Colon (tissue), 2 donors: ENCODE measurements around the gene TUBA3E.
"Not testable (repeated sequence)": the region's sequence is repeated elsewhere in the genome, so short reads cannot be mapped to it uniquely, and the experiment has no call there.

Source experiments
- FAIRE-seq: peaks from 2 replicates; lab custom pipeline; 2012; peaks lifted over from hg19 to GRCh38; lab: Jason Lieb, UNC
- donor health status: control.
- donor health status: control.

Gene TUBA3E

DNA sequence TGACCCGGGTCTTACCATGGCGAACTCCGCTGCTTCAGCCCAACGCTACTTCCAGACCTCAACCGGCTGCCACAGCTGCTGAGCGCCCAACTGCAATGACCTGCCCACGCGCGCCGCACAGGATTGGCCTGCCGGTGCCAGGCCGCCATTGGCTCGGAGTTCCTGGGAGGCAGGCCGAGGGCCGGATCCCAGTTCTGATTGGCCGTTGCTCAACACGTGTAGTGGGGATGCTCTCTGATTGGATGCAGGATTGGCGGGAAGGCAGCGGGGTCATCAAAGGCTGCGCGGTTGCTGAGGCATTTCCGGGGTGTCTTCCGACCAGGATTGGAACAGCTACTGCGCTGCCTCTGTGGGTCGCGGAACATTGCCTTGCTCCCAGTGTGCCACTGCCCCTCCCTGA lies at the start of gene TUBA3E:
Gene TUBA3E, minus strand, starts transcription at position 97 of the 400 bp plus-strand sequence. Its CDS starts 79 bp downstream, at position 18.
- no peak for FAIRE-seq

- FAIRE-seq = no peak
These were observed 48.2 kb upstream of the TUBA3E start for GRCh38 chr2:130246430-130246829.

DNA sequence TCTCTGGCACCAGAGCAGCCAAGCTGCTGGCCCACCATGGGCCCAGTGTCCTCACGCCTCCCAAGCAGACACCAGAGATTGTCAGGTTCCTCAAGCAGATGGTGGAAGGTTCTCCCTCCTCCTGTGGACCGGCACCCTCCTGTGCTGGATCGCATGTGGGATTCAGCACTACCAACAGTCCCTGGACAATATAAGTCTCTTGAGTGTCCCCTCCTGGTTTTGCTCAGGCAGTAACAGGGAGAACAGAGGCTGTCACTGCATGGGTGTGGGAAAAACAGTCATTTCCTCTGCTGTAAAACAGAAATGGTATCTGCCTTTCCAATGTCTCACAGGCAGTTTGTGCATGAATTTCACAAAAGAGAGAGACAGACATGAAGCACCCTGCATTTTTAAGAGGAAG lies 47.7 kb upstream of the TUBA3E start:
- FAIRE-seq = no peak

GRCh38 chr2:130243359-130243758 lies 45.1 kb upstream of the TUBA3E start:
- no peak for FAIRE-seq

GRCh38 chr2:130241041-130241707 lies 42.9 kb upstream of the TUBA3E start:
- no peak for FAIRE-seq

DNA sequence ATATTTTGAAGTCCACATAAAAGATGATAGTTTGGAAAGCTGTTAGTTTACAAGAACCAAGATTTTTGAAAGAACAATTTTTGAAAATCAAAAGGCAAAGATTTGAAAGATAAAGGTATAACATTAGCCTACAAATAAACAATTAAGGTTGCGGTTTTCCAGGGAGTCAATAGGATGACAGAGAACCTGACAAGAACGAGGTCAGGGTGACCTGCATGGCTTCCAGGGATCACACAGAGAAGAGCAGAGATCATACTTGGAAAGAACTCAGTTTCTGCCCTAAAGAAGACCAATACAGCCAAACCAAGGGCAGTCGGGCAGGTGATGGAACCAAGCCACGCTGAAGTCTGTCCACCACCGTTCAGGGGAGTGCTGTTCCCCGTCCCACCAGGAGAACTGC lies 41.3 kb upstream of the TUBA3E start:
- FAIRE-seq = not testable (repeated sequence)

DNA sequence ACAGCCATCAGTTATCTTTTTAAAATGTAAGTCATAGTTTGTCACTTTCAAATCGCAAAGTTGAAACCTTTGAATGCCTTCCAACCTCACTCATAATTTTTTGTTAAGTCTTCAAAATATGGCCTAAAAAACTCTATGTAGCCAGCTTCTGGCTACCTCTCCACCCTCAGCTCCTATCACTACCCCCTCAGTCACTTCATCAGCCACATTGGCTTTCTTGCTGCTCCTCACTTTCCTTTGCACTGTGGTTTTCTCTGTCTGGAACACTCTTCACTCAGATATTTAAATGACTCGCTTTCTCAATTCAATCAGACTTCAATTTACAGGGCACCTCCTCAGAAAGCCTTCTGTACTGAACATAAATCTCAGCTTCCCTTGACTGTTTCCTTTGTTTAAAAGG lies 34.8 kb upstream of the TUBA3E start:
- FAIRE-seq = not testable (repeated sequence)

GRCh38 chr2:130231656-130232055 lies 33.4 kb upstream of the TUBA3E start:
- FAIRE-seq = no peak

GRCh38 chr2:130230907-130231306 lies 32.7 kb upstream of the TUBA3E start:
- FAIRE-seq = not testable (repeated sequence)

DNA sequence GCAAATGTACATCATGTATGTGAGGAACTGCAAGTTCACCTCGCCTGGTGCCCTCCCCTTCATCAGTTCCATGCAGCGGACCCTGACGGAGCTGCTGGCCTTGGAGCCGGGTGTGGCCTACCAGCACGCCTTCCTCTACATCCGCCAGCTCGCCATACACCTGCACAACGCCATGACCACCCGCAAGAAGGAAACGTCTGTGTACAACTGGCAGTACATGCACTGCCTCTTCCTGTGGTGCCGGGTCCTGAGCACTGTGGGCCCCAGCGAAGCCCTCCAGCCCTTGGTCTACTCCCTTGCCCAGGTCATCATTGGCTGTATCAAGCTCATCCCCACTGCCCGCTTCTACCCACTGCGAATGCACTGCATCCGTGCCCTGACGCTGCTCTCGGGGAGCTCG lies 32.1 kb upstream of the TUBA3E start:
- FAIRE-seq = not testable (repeated sequence)

DNA sequence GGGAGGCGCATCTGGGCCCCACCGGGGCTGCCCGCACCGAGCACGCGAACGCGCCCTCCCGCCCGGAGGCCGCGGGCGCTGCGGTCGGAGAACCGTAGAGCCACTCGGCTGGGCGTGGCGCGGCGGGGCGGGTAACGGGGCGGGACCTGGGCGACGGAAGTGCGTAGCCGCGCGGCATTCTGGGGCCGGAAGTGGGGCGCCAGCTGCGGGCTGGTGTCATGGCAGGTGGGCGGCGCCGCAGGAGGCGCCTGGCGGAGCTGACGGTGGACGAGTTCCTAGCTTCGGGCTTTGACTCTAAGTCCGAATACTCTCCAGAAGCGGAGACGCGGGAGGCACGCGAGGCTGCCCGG lies 30.9 kb upstream of the TUBA3E start:
- FAIRE-seq = not testable (repeated sequence)

DNA sequence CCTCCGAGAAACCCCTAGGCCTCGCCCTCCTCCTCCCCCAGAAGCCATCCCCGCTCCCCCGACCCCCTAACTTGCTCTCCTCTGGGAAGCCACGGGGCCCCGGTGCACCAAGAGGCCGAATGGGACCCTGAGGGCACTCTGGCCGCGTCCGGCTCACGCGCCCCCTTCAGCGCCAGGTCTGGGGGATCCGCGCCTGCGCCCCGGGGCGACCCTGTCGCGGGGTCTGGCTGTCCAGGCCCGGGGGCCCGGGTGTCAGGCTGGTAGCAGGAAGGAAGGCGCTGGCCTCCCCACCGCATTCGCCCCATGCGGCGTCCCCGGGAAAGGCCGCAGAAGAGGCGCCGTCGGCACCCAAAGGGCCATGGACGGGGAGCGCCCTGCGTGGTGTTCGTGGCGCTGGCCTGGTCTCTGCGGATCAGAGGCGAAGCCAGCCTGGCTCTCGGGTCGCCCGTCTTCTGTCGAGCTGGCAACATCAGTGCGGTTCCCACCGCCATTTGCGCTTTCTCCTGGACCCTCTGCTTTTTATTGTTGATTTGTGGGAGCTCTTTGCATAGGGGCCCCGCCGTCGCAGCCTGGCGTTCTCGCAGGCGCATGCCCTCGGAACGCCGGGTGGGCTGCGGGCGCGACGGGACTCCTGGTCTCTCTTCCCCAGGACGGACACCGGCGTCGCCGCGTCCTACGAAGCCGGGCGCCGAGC lies 30.4 kb upstream of the TUBA3E start:
- not testable (repeated sequence) for FAIRE-seq

GRCh38 chr2:130228005-130228404 lies 29.8 kb upstream of the TUBA3E start:
- FAIRE-seq = not testable (repeated sequence)

DNA sequence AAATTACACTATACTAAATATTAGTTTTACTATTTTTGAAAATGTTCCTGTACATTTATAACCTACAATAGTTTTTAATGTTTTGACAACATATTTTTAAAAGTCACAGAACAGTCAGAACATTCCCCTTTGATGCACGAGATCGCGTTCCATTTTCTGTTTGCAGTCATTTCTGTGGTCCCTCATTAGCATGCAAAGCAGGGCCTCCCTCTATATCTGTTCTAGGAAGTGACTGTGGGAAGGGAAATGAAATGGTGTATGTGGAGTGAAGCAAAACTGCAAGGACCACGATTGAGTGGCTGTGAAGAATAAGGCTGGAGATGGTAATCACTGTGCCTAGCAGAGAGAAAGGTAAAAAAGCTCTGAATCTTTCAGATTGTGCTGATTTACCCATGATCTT lies 24.3 kb upstream of the TUBA3E start:
- not testable (repeated sequence) for FAIRE-seq

- FAIRE-seq = not testable (repeated sequence)
These were observed 22.3 kb upstream of the TUBA3E start for GRCh38 chr2:130220505-130220904.

GRCh38 chr2:130219147-130219546 lies 20.9 kb upstream of the TUBA3E start:
- FAIRE-seq = not testable (repeated sequence)

- not testable (repeated sequence) for FAIRE-seq
These were observed 8.8 kb upstream of the TUBA3E start for GRCh38 chr2:130207051-130207450.

DNA sequence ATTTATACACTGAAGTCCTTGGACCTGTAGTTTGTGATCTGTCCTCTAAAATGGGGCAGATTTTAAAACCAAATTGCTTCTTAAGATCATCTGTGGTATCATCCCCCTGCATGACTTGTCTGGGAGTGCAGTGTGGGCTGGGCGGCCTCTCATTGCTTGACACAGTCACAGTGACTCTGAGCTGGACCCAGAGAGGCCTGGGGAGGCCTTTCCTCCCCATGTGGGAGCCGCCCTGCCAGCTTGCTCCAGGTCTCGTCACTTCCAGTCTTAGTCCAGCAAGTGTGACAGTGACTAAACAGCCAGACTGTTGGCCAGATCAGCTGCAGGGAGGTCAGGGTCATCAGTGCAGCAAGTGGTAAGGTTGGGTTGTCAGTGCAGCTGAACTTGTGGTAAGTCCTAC lies 4.9 kb upstream of the TUBA3E start:
- not testable (repeated sequence) for FAIRE-seq

- not testable (repeated sequence) for FAIRE-seq
These were observed 4.3 kb upstream of the TUBA3E start for GRCh38 chr2:130202518-130202917.

- not testable (repeated sequence) for FAIRE-seq
These were observed 2.2 kb downstream of the TUBA3E start for GRCh38 chr2:130196052-130196451.

GRCh38 chr2:130195089-130195635 lies 3.1 kb downstream of the TUBA3E start:
- not testable (repeated sequence) for FAIRE-seq

DNA sequence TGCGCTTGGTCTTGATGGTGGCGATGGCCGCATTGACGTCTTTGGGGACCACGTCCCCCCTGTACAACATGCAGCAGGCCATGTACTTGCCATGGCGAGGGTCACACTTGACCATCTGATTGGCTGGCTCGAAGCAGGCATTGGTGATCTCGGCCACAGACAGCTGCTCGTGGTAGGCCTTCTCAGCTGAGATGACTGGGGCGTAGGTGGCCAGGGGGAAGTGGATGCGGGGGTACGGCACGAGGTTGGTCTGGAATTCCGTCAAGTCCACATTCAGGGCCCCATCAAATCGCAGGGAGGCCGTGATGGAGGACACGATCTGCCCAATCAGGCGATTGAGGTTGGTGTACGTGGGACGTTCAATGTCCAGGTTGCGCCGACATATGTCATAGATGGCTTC lies 4.4 kb downstream of the TUBA3E start:
- FAIRE-seq = not testable (repeated sequence)

- FAIRE-seq = not testable (repeated sequence)
These were observed 5.8 kb downstream of the TUBA3E start for GRCh38 chr2:130192451-130192850.
